H1 (cell line): ENCODE results near the gene SCNN1A. TPM values are rescaled to one million over a fixed set of nuclear protein-coding genes. Genes with fewer than 3 reads are reported as not detected.

ENCODE experiments used
- CTCF ChIA-PET: fragments of 300-600 bp; sonication (Branson Sonifier 250); formaldehyde crosslinking; loops from one replicate; lab custom pipeline; 2021; ENCODE audit not compliant: partially characterized antibody; lab: Charles Lee
- POLR2A ChIA-PET: fragments of 300-600 bp; sonication (Branson Sonifier 250); formaldehyde crosslinking; loops from one replicate; lab custom pipeline; 2021; ENCODE audit warnings: inconsistent platforms; ENCODE audit not compliant: partially characterized antibody; lab: Charles Lee
- DNase-seq, 2 experiments: peaks; one replicate each; pipeline versions ENCODE4 v3.0.0 to v3.0.0-alpha.2; 2010 to 2022; ENCODE audit warnings: low spot score in 2 of 2, low read depth in 1 of 2, mixed read lengths in 1 of 2
- FAIRE-seq: peaks from 2 replicates; lab custom pipeline; 2011; peaks lifted over from hg19 to GRCh38; lab: Jason Lieb, UNC
- H2AFZ ChIP-seq: 2 replicates; pipeline ENCODE4 v1.8.1; 2012; ENCODE audit warnings: low read length, inconsistent platforms
- H2AK5ac ChIP-seq: 2 replicates; pipeline ENCODE4 v1.6.1; 2013; ENCODE audit warnings: low read depth, low read length
- H2BK120ac ChIP-seq: replicated peaks from 2 replicates; pipeline ENCODE3; 2013; ENCODE audit warnings: low read depth, low read length, inconsistent platforms
- H2BK12ac ChIP-seq: 2 replicates; pipeline ENCODE4 v1.6.1; 2013; ENCODE audit warnings: low read depth, low read length
- H2BK15ac ChIP-seq: 2 replicates; pipeline ENCODE4 v1.6.1; 2013; ENCODE audit warnings: low read length
- H2BK20ac ChIP-seq: 2 replicates; pipeline ENCODE4 v1.6.1; 2013; ENCODE audit warnings: low read length
- H2BK5ac ChIP-seq: 2 replicates; pipeline ENCODE4 v1.6.1; 2013; ENCODE audit warnings: low read depth, low read length
- H3K14ac ChIP-seq: 2 replicates; pipeline ENCODE4 v1.6.1; 2013; ENCODE audit warnings: inconsistent platforms; ENCODE audit not compliant: insufficient read length
- H3K18ac ChIP-seq: 2 replicates; pipeline ENCODE4 v1.6.1; 2013; ENCODE audit warnings: low read length; ENCODE audit errors: extremely low read depth
- H3K23ac ChIP-seq: 2 replicates; pipeline ENCODE4 v1.6.1; 2013; ENCODE audit warnings: inconsistent platforms; ENCODE audit not compliant: insufficient read length
- H3K23me2 ChIP-seq: 2 replicates; pipeline ENCODE4 v1.6.1; 2013; ENCODE audit warnings: low read depth, low read length
- H3K27ac ChIP-seq: 2 replicates; pipeline ENCODE4 v1.6.1; 2011; ENCODE audit warnings: low read depth, low read length, inconsistent platforms
- H3K27me3 ChIP-seq, 4 experiments: replicated peaks in 1 of 4; 1 replicate in 1 of 4; 2 replicates in 3 of 4; pipeline versions ENCODE4 v1.6.1 to v1.8.1; 2011 to 2013; ENCODE audit warnings: low read length in 3 of 4, mild to moderate bottlenecking in 3 of 4, inconsistent platforms in 2 of 4, mixed read lengths in 2 of 4, moderate library complexity in 1 of 4; ENCODE audit not compliant: control insufficient read depth in 3 of 4, insufficient read depth in 3 of 4; ENCODE audit errors: extremely low read depth in 1 of 4
- H3K36me3 ChIP-seq, 4 experiments: 2 replicates each; pipeline versions ENCODE4 v1.6.1 to v1.8.1; 2011 to 2013; ENCODE audit warnings: mild to moderate bottlenecking in 4 of 4, low read length in 3 of 4, moderate library complexity in 2 of 4, control low read depth in 1 of 4, inconsistent platforms in 1 of 4; ENCODE audit not compliant: insufficient read depth in 4 of 4, control insufficient read depth in 2 of 4
- H3K4ac ChIP-seq: replicated peaks from 2 replicates; pipeline ENCODE3; 2013; ENCODE audit warnings: low read length, low read depth, mixed read lengths, inconsistent platforms; ENCODE audit not compliant: insufficient read length
- H3K4me1 ChIP-seq, 4 experiments: replicated peaks in 1 of 4; 1 replicate in 1 of 4; 2 replicates in 3 of 4; pipeline versions ENCODE4 v1.6.1 to v1.8.1; 2011 to 2013; ENCODE audit warnings: low read length in 3 of 4, inconsistent platforms in 2 of 4, mixed read lengths in 1 of 4; ENCODE audit not compliant: insufficient read depth in 4 of 4, control insufficient read depth in 3 of 4
- H3K4me2 ChIP-seq, 2 experiments: 2 replicates each; pipeline versions ENCODE4 v1.6.1 to v1.8.1; 2011 to 2013; ENCODE audit warnings: low read depth in 2 of 2, low read length in 2 of 2, control low read depth in 1 of 2, inconsistent platforms in 1 of 2, mild to moderate bottlenecking in 1 of 2; ENCODE audit not compliant: insufficient read depth in 1 of 2
- H3K4me3 ChIP-seq, 4 experiments: fragments of 200-600, 300-600 bp in 1 of 4; sonication (generic), shearing (Covaris generic), sonication (Bioruptor Twin) in 1 of 4; 2 replicates each; pipeline versions ENCODE4 v1.5.1 to v1.8.1; 2011 to 2016; ENCODE audit warnings: low read length in 4 of 4, low read depth in 3 of 4, control low read depth in 2 of 4, inconsistent platforms in 2 of 4, mild to moderate bottlenecking in 2 of 4, mixed read lengths in 1 of 4, moderate library complexity in 1 of 4; ENCODE audit not compliant: insufficient read depth in 2 of 4; ENCODE audit errors: extremely low read depth in 1 of 4
- H3K56ac ChIP-seq: replicated peaks from 2 replicates; pipeline ENCODE3; 2013; ENCODE audit warnings: low read depth, mild to moderate bottlenecking, mixed read lengths, low read length, inconsistent platforms; ENCODE audit not compliant: insufficient read length
- H3K79me1 ChIP-seq: 2 replicates; pipeline ENCODE4 v1.6.1; 2013; ENCODE audit warnings: low read depth, low read length, control low read depth
- H3K79me2 ChIP-seq, 2 experiments: 2 replicates each; pipeline versions ENCODE4 v1.6.1 to v1.8.1; 2012 to 2013; ENCODE audit warnings: low read length in 2 of 2, mild to moderate bottlenecking in 2 of 2, inconsistent platforms in 1 of 2; ENCODE audit not compliant: insufficient read depth in 2 of 2, control insufficient read depth in 1 of 2
- H3K9ac ChIP-seq, 4 experiments: replicated peaks in 1 of 4; 1 replicate in 1 of 4; 2 replicates in 3 of 4; pipeline versions ENCODE4 v1.6.1 to v1.8.1; 2011 to 2013; ENCODE audit warnings: low read depth in 3 of 4, low read length in 3 of 4, control low read depth in 2 of 4, mild to moderate bottlenecking in 2 of 4, moderate library complexity in 2 of 4, inconsistent platforms in 1 of 4; ENCODE audit errors: extremely low read depth in 1 of 4
- H3K9me3 ChIP-seq, 2 experiments: 2 replicates each; pipeline versions ENCODE4 v1.6.1 to v1.8.1; 2012 to 2013; ENCODE audit warnings: mild to moderate bottlenecking in 2 of 2, moderate library complexity in 2 of 2, control low read depth in 1 of 2, inconsistent platforms in 1 of 2, low read depth in 1 of 2, low read length in 1 of 2, mixed read lengths in 1 of 2; ENCODE audit not compliant: insufficient read depth in 2 of 2
- H4K20me1 ChIP-seq, 2 experiments: replicated peaks in 1 of 2; 2 replicates each; pipeline versions ENCODE3 to v1.8.1; 2011 to 2013; ENCODE audit warnings: inconsistent platforms in 2 of 2, low read length in 2 of 2, mild to moderate bottlenecking in 1 of 2; ENCODE audit not compliant: insufficient read depth in 2 of 2, control insufficient read depth in 1 of 2
- H4K5ac ChIP-seq: 2 replicates; pipeline ENCODE4 v1.6.1; 2013; ENCODE audit warnings: low read length, low read depth, mixed read lengths, inconsistent platforms; ENCODE audit not compliant: insufficient read length
- H4K8ac ChIP-seq: 2 replicates; pipeline ENCODE4 v1.8.0; 2013; ENCODE audit warnings: mild to moderate bottlenecking, moderate library complexity, low read length, inconsistent platforms; ENCODE audit not compliant: insufficient read depth; ENCODE audit errors: extremely low read depth
- H4K91ac ChIP-seq: replicated peaks from 2 replicates; pipeline ENCODE3; 2013; ENCODE audit warnings: low read length, mixed read lengths, inconsistent platforms; ENCODE audit not compliant: insufficient read length
- ATF3 ChIP-seq: IDR thresholded peaks from 2 replicates; pipeline ENCODE4 v1.6.1; 2011; ENCODE audit warnings: low read depth, mild to moderate bottlenecking, low read length; ENCODE audit not compliant: insufficient read depth
- CEBPB ChIP-seq: IDR thresholded peaks from 2 replicates; pipeline ENCODE4 v1.6.1; 2012; ENCODE audit warnings: low read depth, low read length
- HDAC6 ChIP-seq: IDR thresholded peaks from one replicate; pipeline ENCODE4 v1.7.1; 2012; ENCODE audit warnings: low read depth, mild to moderate bottlenecking, inconsistent platforms, low read length, moderate library complexity
- JUND ChIP-seq: IDR thresholded peaks from 2 replicates; pipeline ENCODE4 v1.6.1; 2011; ENCODE audit warnings: mild to moderate bottlenecking, improper control_type of control experiment, low read length
- MAX ChIP-seq: IDR thresholded peaks from 2 replicates; pipeline ENCODE4 v1.6.1; 2012; ENCODE audit warnings: inconsistent platforms
- RAD21 ChIP-seq, 2 experiments: IDR thresholded peaks in 1 of 2; conservative IDR thresholded peaks in 1 of 2; 2 replicates each; pipeline ENCODE4 v1.6.1; 2011; ENCODE audit warnings: low read depth in 2 of 2, low read length in 2 of 2, improper control_type of control experiment in 1 of 2, inconsistent platforms in 1 of 2, mild to moderate bottlenecking in 1 of 2, moderate library complexity in 1 of 2
- SP4 ChIP-seq: IDR thresholded peaks from 2 replicates; pipeline ENCODE4 v1.6.1; 2012; ENCODE audit warnings: low read length, inconsistent platforms
- TAF1 ChIP-seq: IDR thresholded peaks from 2 replicates; pipeline ENCODE4 v1.6.1; 2011; ENCODE audit warnings: mild to moderate bottlenecking, low read depth, low read length
- WGBS, 2 experiments: shearing (Covaris generic) in 1 of 2; methylation state at CpG; one replicate each; pipeline versions ENCODE4 v1.1.6 to v1.1.7; 2013 to 2015; ENCODE audit warnings: low lambda C conversion rate in 2 of 2, mixed read lengths in 2 of 2, inconsistent platforms in 1 of 2, low coverage in 1 of 2, missing lambda C conversion rate in 1 of 2; ENCODE audit not compliant: insufficient replicate concordance in 2 of 2, insufficient coverage in 1 of 2, insufficient read length in 1 of 2; ENCODE audit errors: extremely low coverage in 1 of 2, missing lambda C conversion rate in 1 of 2; 5-methylcytosine and 5-hydroxymethylcytosine counted together
- polyA plus RNA-seq, 7 experiments: library from polyadenylated mRNA; depleted of rRNA in 3 of 7; stranded (reverse) in 5 of 7; unstranded in 2 of 7; fragments of >200 nt in 5 of 7; fragments of 200-250 nt in 2 of 7; gene quantifications; 1 replicate in 5 of 7; 2 replicates in 1 of 7; 4 replicates in 1 of 7; pipeline versions ENCODE4 v1.2.1 to v1.2.3, GENCODE V29; 2011 to 2013; ENCODE audit warnings: missing spikeins in 2 of 7, mixed read lengths in 2 of 7
- total RNA-seq: library from RNA; stranded (reverse); fragmentation: NEBNext Ultra II Directional; extraction: Animal tissue kit (Norgen Biotek cat#: 25700); gene quantifications from 2 replicates; pipeline ENCODE4 v1.2.1, GENCODE V29; 2021

Gene SCNN1A
- total and polyA plus RNA-seq, 2 of the 8 experiments (the other 6 are each of a cell fraction or from before 2014, with no cell fraction given), result 85.5 to 156 TPM

DNA sequence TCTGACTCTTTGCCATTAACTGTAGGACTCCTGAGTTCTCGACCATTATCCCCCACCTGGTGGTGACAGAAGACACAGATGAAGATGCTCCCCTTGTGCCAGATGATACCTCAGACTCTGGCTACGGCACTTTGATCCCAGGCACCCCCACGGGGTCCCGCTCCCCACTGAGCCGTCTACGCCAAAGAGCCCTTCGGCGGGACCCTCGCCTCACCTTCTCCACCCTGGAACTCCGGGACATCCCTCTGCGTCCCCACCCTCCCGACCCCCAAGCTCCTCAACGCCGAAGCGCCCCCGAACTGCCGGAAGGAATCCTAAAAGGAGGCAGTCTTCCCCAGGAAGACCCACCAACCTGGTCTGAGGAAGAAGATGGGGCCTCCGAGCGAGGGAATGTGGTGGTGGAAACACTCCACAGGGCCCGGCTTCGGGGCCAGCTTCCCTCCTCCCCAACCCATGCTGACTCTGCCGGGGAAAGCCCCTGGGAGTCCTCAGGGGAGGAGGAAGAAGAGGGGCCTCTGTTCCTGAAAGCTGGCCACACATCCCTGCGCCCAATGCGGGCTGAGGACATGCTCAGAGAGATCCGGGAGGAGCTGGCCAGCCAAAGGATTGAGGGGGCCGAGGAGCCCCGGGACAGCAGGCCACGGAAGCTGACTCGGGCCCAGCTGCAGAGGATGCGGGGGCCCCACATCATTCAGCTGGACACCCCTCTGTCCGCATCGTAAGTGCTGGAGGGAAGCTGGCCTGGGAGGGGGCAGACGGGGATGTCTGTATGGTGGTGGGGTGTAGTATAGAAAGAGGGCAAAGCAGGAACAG is 47.9 kb downstream of the SCNN1A start:
- CTCF ChIA-PET, result interaction anchor here (0.7 to 7.8 kb wide), 27 partner anchors 11 to 255 kb away, joined by 3 to 109 read pairs (median 8); partner anchors contain the start of genes LTBR, SCNN1A and TNFRSF1A
- Histone ChIP-seq H3K23me2 (peaks cover 4% of the 10 kb centered on the region; the same call in 1 of the 2 replicates), H3K9ac (no peak overlapping the region), H3K79me2 (no peaks in the 10 kb centered on the region), H3K9me3 (no peaks in the 10 kb centered on the region), H4K20me1 (no peaks in the 10 kb centered on the region), H3K27me3 (no peaks in the 10 kb centered on the region), H3K36me3 (peaks cover 7 to 32% (median 17%) of the 10 kb centered on the region in 4 experiments; a peak in 5 of 8 replicates), H4K5ac (no peak overlapping the region), H3K27ac (no peak overlapping the region), H4K91ac (no peak overlapping the region), H3K4ac (no peak overlapping the region), H2BK12ac (0 out of 2 replicates have a peak overlapping the region, but pooled peaks have one; percentile 90), H3K4me3 (no peak overlapping the region), H2BK15ac (no peak overlapping the region), H2AK5ac (no peak overlapping the region), H3K18ac (no peak overlapping the region), H3K4me1 (peaks cover 9 to 44% (median 27%) of the 10 kb centered on the region in 4 experiments), H2BK20ac (no peak overlapping the region), H3K14ac (no peak overlapping the region), H2BK120ac (no peak overlapping the region), H3K23ac (no peak overlapping the region), H4K8ac (no peak overlapping the region; the same call in 1 of the 2 replicates), H3K4me2 (no peak overlapping the region; a peak in 1 of 4 replicates), H2AFZ (no peak overlapping the region), H3K56ac (no peak overlapping the region), H2BK5ac (no peak overlapping the region), H3K79me1 (no peaks in the 10 kb centered on the region; the same call in 1 of the 2 replicates)
- no peak for TF ChIP-seq SP4
- TF ChIP-seq TAF1, result no peak
- TF ChIP-seq ATF3, result no peak
- no peak for TF ChIP-seq CEBPB
- TF ChIP-seq RAD21 (IDR thresholded peaks at IDR 0.05 in 1 of 2, conservative IDR thresholded peaks at IDR 0.05 in 1 of 2; ENCODE audit: low read depth in 2 of 2, low read length in 2 of 2), result no peak
- no peak for TF ChIP-seq JUND
- no peak for TF ChIP-seq MAX
- TF ChIP-seq HDAC6, result no peak
- DNase-seq (no peak), FAIRE-seq (no peak)
- POLR2A ChIA-PET, result interaction anchor here (0.6 to 17.5 kb wide), 13 partner anchors 14 to 285 kb away, joined by 3 to 286 read pairs (median 5); partner anchors contain the start of genes GAPDH, LTBR, SCNN1A and TNFRSF1A
- WGBS, 2 experiments, result 85% methylated on average over 22 of the region's 33 CpGs; no CpG with 5 or more reads in 1 of the 2 experiments
